ENCODE results near the gene TMEM217.
"Not testable (repeated sequence)": the region's sequence is repeated elsewhere in the genome, so short reads cannot be mapped to it uniquely, and the experiment has no call there.

The TMEM217 gene

DNA sequence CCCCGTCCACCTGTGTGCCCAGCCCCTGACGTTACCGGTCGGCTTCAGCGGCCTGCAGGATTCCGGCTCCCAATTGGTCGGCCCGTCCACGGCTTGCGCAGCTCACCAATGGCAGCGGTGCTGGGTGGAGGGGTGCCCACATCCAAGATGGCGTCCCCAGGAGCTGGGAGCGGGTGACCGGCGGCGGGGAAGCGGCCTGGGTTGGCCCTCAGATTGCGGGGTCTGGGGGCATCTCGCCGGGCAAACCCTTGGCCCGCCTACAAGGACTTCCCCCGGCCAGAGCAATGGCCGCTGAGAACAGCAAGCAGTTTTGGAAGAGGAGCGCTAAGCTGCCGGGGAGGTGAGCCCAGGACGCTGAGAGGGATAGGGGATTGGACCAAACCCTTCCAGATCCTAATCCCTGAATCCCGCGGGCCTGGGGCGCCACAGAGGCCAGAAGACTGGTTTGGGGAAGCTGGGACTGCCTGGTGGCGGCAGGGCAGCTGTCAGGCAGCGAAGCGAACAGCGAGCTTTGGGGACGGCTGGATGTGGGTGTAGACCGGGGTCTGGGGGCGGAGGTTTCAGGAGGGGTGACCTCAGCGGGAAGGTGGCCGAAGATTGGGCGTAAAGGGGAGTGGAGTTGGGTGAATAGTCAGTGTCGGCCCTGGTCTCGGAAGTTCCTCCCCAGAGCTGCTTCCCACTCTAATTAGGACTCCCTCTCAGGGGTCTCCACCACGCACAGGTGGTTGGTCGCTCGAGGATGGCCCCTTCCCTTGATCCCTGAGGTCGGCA, at the start of gene TMEM217, which contains the start of gene TBC1D22B:
TMEM217 (minus strand) TSS at position 511 of the 771 bp plus-strand sequence. CDS start 39,114 bp downstream, outside the sequence.
TBC1D22B (plus strand) TSS at position 139 of the 771 bp plus-strand sequence; CDS start at position 285, 146 bp downstream.
- DNase-seq (ENCODE audit: low read depth in 4 of 4, low spot score in 1 of 4), result peak; percentile 84 to 97 (median 91)

DNA sequence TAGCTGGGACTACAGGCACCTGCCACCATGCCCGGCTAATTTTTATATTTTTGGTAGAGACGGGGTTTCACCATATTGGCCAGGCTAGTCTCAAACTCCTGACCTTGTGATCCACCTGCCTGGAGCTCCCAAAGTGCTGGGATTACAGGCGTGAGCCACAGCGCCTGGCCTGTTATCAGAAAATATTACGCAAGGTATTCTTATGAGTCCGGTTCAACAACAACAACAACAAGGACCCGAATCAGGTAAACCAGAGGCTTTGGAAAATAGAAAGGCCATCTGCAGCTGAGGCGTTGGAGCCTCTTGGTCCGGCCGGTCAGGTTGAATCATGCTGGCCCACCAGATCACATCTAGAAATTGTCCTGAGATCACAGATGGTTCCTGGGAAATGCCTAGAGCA, 49.5 kb upstream of the TMEM217 start:
- not testable (repeated sequence) for DNase-seq (ENCODE audit: low read depth in 4 of 4, low spot score in 1 of 4)

GRCh38 chr6:37306624-37307222, 48.8 kb upstream of the TMEM217 start:
- DNase-seq (ENCODE audit: low read depth in 4 of 4, low spot score in 1 of 4), result no peak

DNA sequence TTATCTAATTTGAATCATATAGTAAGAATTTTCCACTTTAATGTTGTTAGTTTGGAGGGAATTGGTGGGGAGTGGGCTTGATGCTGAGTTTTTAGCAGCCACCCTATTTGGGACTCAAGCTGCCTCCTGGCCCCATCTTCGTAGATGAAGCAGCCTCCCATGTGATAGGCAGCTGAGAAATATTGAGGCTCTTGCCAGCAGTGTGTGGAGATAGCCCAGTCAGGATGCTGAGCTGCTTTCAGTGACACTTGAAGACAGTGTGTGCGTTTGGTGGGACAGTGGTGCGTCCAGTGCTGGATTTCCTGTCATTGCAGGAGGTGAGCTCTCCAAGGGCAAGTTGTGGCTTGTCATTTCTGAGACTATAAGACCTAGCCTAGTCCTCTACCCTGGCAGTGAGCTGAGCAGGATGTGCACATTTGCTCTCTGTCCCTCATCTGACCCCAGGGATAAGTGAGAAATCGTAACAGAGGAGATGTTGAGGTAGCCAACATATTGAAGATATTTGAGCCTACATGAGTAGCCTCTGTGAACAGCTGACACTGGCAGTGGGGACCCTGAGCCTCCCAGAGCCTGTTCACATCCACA, 48.0 kb upstream of the TMEM217 start:
- DNase-seq (ENCODE audit: low read depth in 4 of 4, low spot score in 1 of 4), result no peak

DNA sequence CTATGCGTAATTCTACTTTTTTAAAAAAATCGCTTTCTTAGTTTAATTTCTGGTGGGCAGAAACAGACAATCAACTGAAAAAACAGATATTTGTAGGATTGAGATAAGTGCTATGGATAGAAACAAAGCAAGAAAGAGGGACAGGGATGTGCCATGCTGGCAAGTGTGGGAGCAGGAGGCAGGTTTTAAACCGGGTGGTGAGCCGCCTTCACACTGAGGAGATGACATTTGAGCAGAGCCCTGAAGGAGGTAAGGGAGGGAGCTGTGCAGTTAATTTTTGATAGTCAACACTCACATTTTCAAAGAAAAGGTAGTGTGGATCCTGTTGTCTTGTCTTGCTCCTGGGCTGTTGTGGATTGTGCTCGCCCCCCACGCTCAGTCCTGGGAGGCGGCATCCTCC, 46.8 kb upstream of the TMEM217 start:
- no peak for DNase-seq (ENCODE audit: low read depth in 4 of 4, low spot score in 1 of 4)

DNA sequence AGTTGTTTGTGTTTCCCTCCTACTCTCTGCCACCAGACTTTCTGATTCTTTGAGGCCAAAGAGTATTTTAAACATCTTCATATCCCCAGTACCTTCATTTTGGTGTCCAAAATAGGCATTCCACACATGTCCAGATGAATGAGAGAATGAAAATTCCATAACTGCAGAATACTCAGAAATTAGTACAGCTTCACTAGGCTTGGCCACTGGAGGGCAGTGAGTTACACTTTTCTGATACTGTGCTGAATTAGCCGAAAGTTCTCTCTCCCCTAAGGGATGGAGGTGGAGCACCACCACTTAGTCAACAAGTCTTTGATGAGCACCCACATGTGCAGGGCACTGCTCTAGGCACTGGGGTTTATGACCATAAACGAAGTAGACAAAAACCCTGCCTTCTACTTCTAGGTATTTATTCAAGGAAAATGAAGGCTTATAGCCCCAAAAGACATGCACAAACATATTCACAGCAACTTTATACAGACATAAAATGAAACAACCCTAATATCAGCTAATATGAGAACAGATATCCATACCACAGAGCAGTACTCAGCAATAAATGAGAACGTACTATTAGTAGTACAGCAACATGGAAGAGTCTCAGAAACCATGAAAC, 46.1 kb upstream of the TMEM217 start:
- no peak for DNase-seq (ENCODE audit: low read depth in 4 of 4, low spot score in 1 of 4)

DNA sequence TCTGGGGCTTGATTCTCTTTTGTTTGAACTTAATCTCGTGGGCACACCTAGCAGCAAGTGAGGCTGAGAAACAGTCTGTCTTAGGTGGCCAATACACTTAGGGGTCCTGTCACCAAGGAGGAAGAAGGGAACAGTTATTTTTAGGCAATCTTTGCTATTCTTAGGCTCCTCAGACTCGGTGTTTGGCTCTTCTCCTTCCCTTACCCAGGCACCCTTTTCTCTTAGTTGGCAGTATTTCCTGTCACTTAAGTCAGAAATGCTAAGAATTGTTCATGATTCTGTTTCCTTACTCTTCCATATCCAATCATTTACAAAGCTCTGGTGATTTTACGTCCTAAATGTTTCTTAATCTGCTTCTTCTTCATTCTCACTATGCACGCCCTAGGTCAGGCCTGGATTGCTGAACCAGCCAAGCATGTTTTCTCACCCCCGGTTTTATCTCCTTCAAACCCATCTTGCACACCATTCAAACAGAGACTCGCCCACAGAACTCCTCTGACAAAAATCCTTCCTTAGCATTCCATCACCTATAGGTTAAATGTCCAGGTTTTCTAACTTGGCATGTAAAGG, 45.2 kb upstream of the TMEM217 start:
- DNase-seq (ENCODE audit: low read depth in 4 of 4, low spot score in 1 of 4), result no peak

GRCh38 chr6:37302086-37302686, 44.2 kb upstream of the TMEM217 start:
- DNase-seq (ENCODE audit: low read depth in 4 of 4, low spot score in 1 of 4), result no peak

GRCh38 chr6:37299990-37300389, 42.0 kb upstream of the TMEM217 start:
- DNase-seq (ENCODE audit: low read depth in 4 of 4, low spot score in 1 of 4), result no peak

GRCh38 chr6:37298958-37299357, 41.0 kb upstream of the TMEM217 start:
- no peak for DNase-seq (ENCODE audit: low read depth in 4 of 4, low spot score in 1 of 4)

GRCh38 chr6:37297637-37298036, 39.7 kb upstream of the TMEM217 start:
- DNase-seq (ENCODE audit: low read depth in 4 of 4, low spot score in 1 of 4), result not testable (repeated sequence)

GRCh38 chr6:37293426-37293825, 35.5 kb upstream of the TMEM217 start:
- no peak for DNase-seq (ENCODE audit: low read depth in 4 of 4, low spot score in 1 of 4)

DNA sequence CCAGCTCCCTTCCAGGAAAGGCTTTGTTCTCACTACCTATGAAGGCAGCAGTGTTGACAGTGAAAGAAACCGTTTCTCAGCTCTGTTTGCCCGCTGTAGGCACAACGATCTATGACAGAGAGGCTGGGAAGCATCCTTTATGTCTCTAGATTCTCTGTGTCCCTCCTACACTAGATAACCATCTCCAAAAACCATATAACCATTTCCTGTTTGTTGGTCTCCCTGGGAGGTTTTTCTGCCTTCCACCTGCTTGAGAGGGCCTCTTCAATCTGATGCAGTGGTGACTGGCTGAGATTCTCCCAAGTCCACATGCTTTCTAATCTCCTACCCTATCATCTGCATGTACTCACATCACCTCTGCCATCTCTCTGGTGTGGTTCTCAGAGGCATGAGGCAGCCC, 32.0 kb upstream of the TMEM217 start:
- no peak for DNase-seq (ENCODE audit: low read depth in 4 of 4, low spot score in 1 of 4)

- DNase-seq (ENCODE audit: low read depth in 4 of 4, low spot score in 1 of 4), result no peak
These were observed 30.3 kb upstream of the TMEM217 start for GRCh38 chr6:37288247-37288646.

DNA sequence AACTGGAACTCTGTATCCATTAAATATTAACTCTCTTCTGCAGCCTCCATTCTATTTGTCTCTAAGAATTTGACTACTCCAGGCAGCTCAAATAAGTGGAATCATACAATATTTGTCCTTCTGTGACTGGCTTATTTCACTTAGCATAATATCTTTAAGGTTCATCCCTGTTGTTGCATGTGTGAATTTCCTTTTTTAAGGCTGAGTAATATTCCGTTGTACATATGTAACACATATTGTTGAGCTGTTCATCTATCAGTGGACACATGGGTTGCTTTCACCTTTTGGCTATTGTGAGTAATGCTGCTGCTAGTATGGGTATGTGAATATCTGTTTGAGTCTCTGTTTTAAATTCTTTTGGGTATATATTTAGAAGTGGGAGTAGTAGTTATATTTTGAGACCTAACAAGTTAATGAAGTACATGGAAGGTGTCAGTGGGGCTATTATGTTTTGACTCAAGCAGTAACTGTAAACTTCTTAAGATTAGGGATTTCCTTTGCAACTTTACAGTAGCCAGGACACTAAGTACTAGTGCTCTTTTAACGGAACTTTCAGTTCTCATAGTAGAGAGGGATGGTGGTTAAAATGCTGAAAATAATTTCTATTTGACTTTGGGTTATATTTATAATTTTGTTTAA, 29.7 kb upstream of the TMEM217 start:
- no peak for DNase-seq (ENCODE audit: low read depth in 4 of 4, low spot score in 1 of 4)

DNA sequence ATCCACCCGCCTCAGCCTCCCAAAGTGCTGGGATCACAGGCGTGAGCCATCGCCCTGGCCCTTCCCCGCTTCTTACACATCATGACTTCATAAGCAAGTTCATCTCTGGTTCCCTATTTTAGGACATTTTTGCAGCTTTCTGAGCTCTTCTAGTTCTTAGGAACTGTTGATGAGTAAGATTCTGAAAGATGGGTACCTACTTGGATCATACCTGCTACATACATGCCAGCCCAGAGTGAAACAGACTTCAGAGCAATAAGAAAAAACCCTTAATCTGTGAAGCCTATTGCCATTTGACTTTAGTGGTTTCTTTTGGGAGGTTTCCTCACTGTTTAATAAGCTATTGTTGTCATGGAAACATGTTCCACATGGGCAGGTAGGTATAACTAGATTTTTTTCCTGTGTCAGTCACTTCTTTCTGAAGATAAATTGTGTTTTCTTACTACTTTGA, 27.9 kb upstream of the TMEM217 start:
- DNase-seq (ENCODE audit: low read depth in 4 of 4, low spot score in 1 of 4), result no peak

DNA sequence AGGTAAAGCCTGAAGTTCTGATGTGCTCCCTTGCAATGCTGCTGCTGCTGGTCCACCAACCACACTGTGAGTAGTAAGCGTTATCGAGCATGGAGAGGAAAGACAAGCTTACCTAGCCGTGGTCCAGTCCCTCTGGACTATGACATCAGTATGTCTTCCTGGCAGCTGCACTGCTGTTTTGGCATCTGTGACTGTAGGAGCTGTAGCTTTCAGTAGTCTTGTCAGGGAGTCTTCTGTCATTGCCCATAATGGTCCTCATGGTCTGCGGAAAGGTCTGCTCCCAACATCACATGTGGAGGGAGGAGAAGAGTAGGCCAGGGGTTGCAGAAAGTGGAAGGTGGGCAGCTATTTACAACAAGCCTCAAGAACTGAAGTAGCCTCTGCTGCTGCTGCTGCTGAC, 26.8 kb upstream of the TMEM217 start:
- DNase-seq (ENCODE audit: low read depth in 4 of 4, low spot score in 1 of 4), result no peak

DNA sequence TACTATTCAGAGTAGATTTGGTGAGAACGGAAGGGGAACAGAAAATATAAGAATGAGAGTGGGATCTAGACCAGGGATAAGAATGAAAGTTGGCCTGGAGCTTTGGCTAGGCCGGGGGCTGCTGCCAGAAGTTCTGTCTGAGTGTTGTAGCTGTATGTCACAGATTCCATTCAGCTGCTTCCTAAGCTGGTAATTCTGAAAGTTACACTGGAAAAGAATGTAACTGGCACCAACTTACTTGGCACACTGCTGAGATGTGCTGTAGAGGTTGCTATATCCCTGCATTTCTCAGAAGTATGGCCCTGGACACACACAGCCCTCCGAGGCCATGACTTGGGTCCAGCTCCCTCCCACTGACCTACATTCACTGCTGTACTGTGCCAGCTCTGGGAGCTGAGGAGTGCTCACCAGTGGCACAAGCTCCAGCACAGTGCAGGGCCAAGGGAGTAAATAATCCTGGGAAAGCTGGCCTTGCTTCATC, 25.8 kb upstream of the TMEM217 start:
- DNase-seq (ENCODE audit: low read depth in 4 of 4, low spot score in 1 of 4), result no peak

- DNase-seq (ENCODE audit: low read depth in 4 of 4, low spot score in 1 of 4), result no peak
These were observed 25.3 kb upstream of the TMEM217 start for GRCh38 chr6:37283268-37283667.

- DNase-seq (ENCODE audit: low read depth in 4 of 4, low spot score in 1 of 4), result no peak
These were observed 24.4 kb upstream of the TMEM217 start for GRCh38 chr6:37282371-37282770.

All from stimulated activated CD4-positive, alpha-beta T cell treated with anti-CD3 and anti-CD28 coated beads, Interleukin-1b, Interleukin-23, amount 100 ng/mL, for 24 hours (primary cell).